HG03159 (cell line): ENCODE data around the gene CDC34.

Experiments used
- ATAC-seq: cut with Tn5 transposase; IDR thresholded peaks from one replicate; pipeline ENCODE4 v1.9.1; 2021; ENCODE audit warnings: mild to moderate bottlenecking, moderate library complexity; ENCODE audit not compliant: unreplicated experiment

CDC34 gene

DNA sequence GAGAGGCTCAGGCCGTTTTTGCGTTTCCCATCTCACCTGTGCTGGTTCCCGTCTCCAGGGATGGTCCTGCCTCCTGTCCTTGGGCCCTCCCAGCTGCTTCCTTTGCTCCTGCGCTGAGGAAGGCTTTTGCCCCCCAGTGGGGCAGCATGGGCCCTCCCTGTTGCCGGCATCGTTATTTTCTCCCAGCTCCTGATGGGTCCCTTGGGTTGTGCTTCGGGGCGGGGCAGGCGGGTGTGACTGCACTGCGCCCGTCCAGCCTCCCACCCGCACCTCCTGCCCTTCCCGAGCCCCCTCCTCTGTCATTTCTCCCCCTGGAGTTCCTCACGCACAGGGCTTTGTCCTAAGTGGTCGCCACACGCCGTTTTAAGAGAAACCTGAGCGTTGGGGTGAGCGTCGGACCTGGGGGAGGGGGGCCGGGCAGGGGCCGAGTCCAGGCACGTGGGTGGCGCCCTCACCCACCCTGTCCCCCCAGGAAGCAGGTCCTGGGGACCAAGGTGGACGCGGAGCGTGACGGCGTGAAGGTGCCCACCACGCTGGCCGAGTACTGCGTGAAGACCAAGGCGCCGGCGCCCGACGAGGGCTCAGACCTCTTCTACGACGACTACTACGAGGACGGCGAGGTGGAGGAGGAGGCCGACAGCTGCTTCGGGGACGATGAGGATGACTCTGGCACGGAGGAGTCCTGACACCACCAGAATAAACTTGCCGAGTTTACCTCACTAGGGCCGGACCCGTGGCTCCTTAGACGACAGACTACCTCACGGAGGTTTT lies 9.5 kb downstream of the CDC34 start:
- no peak for ATAC-seq

DNA sequence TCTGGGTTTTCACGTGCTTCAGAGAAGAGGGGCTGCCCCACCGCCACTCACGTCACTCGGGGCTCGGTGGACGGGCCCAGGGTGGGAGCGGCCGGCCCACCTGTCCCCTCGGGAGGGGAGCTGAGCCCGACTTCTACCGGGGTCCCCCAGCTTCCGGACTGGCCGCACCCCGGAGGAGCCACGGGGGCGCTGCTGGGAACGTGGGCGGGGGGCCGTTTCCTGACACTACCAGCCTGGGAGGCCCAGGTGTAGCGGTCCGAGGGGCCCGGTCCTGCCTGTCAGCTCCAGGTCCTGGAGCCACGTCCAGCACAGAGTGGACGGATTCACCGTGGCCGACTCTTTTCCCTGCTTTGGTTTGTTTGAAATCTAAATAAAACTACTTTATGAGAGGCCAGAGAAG lies 10.1 kb downstream of the CDC34 start:
- ATAC-seq: no peak

DNA sequence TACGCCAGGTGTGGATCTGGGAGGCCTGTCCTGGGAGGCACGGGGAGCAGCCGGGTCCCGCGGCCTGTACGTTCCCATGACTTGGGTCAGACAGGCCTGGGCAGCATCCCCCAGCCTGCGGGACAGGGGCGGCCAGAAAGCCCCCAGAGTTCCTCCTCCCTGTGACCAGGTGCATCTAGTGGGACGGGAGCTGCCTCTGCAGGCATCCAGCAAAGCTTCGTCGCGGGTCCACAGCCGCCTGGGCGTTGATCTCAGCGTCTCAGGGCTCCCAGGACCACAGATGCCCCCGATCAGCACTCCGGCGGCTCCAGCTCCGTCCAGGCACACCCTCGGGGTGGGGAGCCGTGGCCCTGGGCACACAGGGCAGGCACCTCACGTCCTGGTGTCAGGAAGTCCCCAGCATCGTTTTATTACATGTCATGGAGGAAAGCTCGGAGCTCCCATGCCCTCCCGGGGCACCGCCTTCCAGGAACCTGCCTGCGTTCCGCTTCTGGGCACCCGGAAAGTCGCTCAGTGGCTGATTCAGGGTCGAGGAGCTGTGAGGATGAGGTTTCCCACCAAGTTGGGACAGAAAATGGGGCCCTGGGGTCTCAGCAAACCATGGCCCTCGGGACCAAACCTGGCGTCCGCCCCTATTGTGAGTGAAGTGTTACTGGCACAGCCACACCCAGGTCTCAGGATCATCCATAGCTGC lies 10.8 kb downstream of the CDC34 start:
- ATAC-seq: no peak

- ATAC-seq: no peak
Observed at GRCh38 chr19:543910-544608, 12.5 kb downstream of the CDC34 start, which contains the start of gene GZMM. TSS of gene GZMM (plus strand) at chr19:544053. CDS start at chr19:544072, 19 bp downstream.

- no peak for ATAC-seq
Observed at GRCh38 chr19:547117-547516, 15.6 kb downstream of the CDC34 start.

- no peak for ATAC-seq
Observed at GRCh38 chr19:547836-548720, 16.5 kb downstream of the CDC34 start.

- no peak for ATAC-seq
Observed at GRCh38 chr19:548886-549830, 17.6 kb downstream of the CDC34 start.

DNA sequence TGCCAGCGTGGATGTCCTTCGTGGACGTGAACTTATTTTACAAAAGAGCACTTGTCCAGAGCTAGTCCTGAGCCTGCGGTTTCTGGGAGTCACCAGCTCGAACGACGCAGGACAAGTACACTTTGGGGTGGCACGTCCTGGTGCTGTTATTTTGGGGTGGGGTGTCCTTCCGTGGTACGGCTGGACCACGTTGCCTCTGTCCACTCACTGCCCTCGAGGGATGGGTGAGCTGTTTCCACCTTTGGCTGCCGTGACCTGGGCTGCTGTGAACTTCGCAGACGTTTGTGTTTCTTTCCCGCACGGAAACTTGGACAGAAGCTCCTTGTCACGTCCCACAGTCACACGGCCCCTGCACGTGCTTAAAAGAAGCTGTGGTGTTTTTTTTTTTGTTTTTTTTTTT lies 23.3 kb downstream of the CDC34 start:
- ATAC-seq: no peak

DNA sequence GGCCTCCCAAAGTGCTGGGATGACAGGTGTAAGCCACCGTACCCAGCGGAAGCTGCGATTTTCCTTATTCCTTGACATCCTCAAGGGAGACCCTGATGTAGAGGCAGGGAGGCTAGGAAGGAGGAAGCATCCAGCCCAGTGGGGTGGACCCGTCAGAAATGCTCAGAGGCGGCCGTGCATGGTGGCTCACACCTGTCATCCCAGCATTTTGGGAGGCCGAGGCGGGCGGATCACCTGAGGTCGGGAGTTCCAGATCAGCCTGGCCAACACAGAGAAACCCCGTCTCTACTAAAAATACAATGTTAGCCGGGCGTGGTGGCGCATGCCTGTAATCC lies 23.9 kb downstream of the CDC34 start:
- no peak for ATAC-seq

- no peak for ATAC-seq
Observed at GRCh38 chr19:556611-557382, 25.2 kb downstream of the CDC34 start.

DNA sequence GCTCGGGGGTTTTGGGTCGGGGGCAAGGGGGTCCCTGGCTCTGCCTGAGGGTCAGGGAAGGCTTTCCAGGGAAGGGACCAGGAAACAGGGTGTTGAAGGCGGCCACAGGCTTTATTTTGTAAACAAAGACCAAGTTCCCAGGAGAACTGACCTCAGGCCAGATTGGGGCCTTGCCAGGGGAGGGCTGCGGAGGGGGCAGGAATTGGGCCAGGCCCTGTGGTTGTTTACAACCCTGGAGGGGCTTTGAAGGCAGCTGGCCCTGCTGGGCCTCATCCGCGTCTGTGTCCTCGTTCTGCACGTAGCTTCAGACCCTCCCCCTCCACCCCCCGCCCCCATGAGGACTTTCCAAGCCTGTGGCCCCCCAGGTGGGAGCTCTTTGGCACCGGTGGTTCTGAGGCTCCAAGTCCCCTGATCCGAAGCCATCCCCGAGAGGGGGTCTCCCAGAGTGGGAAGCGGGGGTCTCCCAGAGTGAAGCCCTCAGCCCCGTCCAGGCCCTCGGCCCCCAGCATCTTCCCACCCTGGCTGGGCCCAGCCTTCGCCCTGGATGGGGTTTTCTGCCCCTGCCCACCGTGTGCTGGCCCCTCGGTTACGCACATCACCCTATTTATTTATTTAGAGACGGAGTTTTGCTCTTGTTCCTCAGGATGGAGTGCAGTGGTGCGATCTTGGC lies 27.3 kb downstream of the CDC34 start:
- ATAC-seq: no peak

DNA sequence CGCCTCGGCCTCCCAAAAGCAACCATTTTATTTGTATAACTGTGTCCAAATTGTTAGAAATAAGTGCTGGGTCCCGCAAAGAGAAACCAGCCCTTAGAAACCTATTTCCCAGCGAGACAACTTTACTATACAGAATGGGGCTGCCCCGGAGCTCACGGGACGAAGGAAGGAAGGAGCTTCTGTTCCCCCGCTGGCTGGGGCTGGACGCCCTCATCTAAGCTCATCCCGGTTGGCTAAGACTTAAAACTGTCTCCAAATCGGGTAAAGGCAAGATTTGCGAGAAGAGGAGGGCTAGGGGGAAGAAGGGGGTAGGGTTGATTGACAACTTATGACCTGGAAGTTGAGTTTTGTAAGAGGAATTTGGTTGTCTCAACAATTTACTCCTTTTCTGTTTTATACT lies 28.6 kb downstream of the CDC34 start:
- no peak for ATAC-seq

DNA sequence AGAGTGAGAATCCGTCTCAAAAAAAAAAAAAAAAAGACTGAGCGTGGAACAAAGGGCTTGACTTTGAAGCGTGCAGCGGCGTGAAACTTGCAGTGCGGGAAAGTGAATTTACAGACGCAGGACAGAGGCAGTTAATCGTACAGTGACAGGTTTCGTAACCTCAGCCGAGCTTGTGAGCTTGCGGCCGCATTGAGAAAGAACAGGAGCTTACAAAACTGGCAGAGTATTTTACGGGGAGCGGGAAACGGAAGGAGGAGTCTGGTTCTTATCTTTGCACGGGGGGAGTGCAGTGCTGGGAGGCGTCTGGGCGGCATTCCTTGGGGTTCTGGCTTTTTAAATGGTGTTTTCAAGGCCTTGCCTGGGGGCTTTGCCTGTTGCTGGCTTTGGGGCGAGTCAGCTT lies 34.8 kb downstream of the CDC34 start:
- no peak for ATAC-seq

DNA sequence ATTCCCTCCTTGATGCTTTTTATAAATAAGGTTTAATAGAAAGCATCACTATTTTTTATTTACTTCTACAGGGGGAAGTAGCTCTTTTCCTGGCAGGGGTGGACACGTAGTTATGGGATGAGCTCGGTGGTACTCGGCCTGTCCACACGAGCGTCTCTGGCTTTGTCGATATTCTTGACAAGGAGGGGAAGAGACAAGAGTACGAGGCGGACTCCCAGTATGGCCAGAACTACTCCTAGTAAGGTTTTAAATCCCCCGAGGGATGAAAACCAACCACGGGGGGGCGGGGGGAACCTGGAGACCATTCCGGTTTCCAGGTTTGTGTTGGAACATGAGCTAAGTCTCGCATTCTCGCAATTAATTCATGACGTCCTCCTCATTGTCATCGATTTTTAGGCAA lies 35.3 kb downstream of the CDC34 start:
- ATAC-seq: no peak

DNA sequence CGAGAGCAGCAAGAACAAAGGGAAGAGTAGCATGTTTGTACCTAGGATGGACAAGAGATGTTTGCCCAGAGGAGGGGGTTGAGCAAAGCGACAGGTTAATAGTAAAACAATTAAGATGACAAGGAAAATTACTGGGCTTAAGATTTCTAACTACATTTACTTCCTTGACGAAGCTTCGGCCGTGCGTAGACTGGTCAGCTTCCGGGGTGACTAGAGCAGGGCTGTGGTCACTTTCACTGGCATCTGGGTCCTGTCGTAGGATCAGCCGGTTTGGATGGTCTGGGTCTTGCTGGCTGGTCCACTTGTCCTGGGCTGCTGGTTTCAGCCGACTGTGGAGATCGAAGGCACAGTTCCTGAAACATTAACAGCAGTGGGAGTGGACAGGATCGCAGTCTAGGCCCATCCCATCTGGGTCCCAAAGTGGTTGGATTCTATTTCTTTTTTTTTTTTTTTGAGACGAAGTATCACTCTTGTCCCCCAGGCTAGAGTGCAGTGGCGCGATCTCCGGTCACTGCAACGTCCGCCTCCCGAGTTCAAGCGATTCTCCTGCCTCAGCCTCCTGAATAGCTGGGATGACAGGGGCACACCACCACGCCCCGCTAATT lies 35.8 kb downstream of the CDC34 start:
- ATAC-seq: no peak

GRCh38 chr19:570251-570686 lies 38.7 kb downstream of the CDC34 start:
- ATAC-seq: no peak

GRCh38 chr19:570937-571565 lies 39.5 kb downstream of the CDC34 start:
- ATAC-seq: no peak

- ATAC-seq: no peak
Observed at GRCh38 chr19:571566-571974, 40.0 kb downstream of the CDC34 start.
